Measurements from ENCODE around the gene DNAJB6.

GRCh38 chr7:157336383-157337315, at the start of gene DNAJB6:
- peak; percentile 51 for TF ChIP-seq EP300 (IDR thresholded peaks at IDR 0.05; ENCODE audit: borderline replicate concordance)
- TF ChIP-seq, protein P1, sequence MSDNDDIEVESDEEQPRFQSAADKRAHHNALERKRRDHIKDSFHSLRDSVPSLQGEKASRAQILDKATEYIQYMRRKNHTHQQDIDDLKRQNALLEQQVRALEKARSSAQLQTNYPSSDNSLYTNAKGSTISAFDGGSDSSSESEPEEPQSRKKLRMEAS (IDR thresholded peaks at IDR 0.05) = peak; percentile 59; the same call in 1 of the 2 replicates
- TF ChIP-seq, protein P2, sequence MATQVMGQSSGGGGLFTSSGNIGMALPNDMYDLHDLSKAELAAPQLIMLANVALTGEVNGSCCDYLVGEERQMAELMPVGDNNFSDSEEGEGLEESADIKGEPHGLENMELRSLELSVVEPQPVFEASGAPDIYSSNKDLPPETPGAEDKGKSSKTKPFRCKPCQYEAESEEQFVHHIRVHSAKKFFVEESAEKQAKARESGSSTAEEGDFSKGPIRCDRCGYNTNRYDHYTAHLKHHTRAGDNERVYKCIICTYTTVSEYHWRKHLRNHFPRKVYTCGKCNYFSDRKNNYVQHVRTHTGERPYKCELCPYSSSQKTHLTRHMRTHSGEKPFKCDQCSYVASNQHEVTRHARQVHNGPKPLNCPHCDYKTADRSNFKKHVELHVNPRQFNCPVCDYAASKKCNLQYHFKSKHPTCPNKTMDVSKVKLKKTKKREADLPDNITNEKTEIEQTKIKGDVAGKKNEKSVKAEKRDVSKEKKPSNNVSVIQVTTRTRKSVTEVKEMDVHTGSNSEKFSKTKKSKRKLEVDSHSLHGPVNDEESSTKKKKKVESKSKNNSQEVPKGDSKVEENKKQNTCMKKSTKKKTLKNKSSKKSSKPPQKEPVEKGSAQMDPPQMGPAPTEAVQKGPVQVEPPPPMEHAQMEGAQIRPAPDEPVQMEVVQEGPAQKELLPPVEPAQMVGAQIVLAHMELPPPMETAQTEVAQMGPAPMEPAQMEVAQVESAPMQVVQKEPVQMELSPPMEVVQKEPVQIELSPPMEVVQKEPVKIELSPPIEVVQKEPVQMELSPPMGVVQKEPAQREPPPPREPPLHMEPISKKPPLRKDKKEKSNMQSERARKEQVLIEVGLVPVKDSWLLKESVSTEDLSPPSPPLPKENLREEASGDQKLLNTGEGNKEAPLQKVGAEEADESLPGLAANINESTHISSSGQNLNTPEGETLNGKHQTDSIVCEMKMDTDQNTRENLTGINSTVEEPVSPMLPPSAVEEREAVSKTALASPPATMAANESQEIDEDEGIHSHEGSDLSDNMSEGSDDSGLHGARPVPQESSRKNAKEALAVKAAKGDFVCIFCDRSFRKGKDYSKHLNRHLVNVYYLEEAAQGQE (IDR thresholded peaks at IDR 0.05; ENCODE audit: low read depth) = no peak
- TF ChIP-seq EGR1 (IDR thresholded peaks at IDR 0.05) = 0 out of 2 replicates have a peak, but pooled peaks have one; percentile 22
